Measurements from ENCODE around the gene CASR. TPM values are rescaled to one million over a fixed set of nuclear protein-coding genes. Genes with fewer than 3 reads are reported as not detected.
"Not testable (repeated sequence)": the region's sequence is repeated elsewhere in the genome, so short reads cannot be mapped to it uniquely, and the experiment has no call there.

CASR gene
- total RNA-seq, result 0.20 TPM
- long read RNA-seq, result 0 reads

GRCh38 chr3:122183521-122183892 lies at the start of gene CASR:
TSS of gene CASR (plus strand) at chr3:122183668. CDS start at chr3:122254190, 70,522 bp downstream.
- intact Hi-C loops (cut with DNase I), result no loop called here
- ATAC-seq (peak; percentile 60), DNase-seq (peak; percentile 70)
- Histone ChIP-seq H3K4me1 (peaks cover 11% of the 10 kb centered on the region), H3K27me3 (peaks cover 24% of the 10 kb centered on the region), H3K9me3 (no peaks in the 10 kb centered on the region), H3K36me3 (no peaks in the 10 kb centered on the region), H3K27ac (no peak within 1 kb of the TSS), H3K4me3 (peak within 1 kb of the TSS; percentile 27)
- TF ChIP-seq CTCF (IDR thresholded peaks at IDR 0.05), result no peak

- Histone ChIP-seq H3K27ac (no peak overlapping the region), H3K4me1 (no peaks in the 10 kb centered on the region), H3K4me3 (no peak overlapping the region), H3K9me3 (no peaks in the 10 kb centered on the region), H3K36me3 (no peaks in the 10 kb centered on the region), H3K27me3 (no peaks in the 10 kb centered on the region)
- no peak for TF ChIP-seq CTCF (IDR thresholded peaks at IDR 0.05)
- intact Hi-C loops (cut with DNase I), result no loop called here
- no peak for DNase-seq
- ATAC-seq, result no peak
Observed at GRCh38 chr3:122146466-122146865, 37.0 kb upstream of the CASR start.

GRCh38 chr3:122148941-122149627 lies 34.4 kb upstream of the CASR start:
- H3K27me3 ChIP-seq, result no peaks in the 10 kb centered on the region
- no peak for DNase-seq
- no peak for ATAC-seq
- no peaks in the 10 kb centered on the region for H3K4me1 ChIP-seq
- H3K4me3 ChIP-seq, result no peak overlapping the region
- intact Hi-C loops (cut with DNase I), result no loop called here
- TF ChIP-seq CTCF (IDR thresholded peaks at IDR 0.05), result no peak
- no peaks in the 10 kb centered on the region for H3K9me3 ChIP-seq
- H3K27ac ChIP-seq, result no peak overlapping the region
- H3K36me3 ChIP-seq, result no peaks in the 10 kb centered on the region

GRCh38 chr3:122151480-122151879 lies 32.0 kb upstream of the CASR start:
- H3K4me3 ChIP-seq, result no peak overlapping the region
- TF ChIP-seq CTCF (IDR thresholded peaks at IDR 0.05), result no peak
- H3K9me3 ChIP-seq, result peaks cover 9% of the 10 kb centered on the region
- no peaks in the 10 kb centered on the region for H3K27me3 ChIP-seq
- H3K27ac ChIP-seq, result no peak overlapping the region
- ATAC-seq, result no peak
- no peaks in the 10 kb centered on the region for H3K4me1 ChIP-seq
- intact Hi-C loops (cut with DNase I), result no loop called here
- H3K36me3 ChIP-seq, result no peaks in the 10 kb centered on the region
- DNase-seq, result no peak

- intact Hi-C loops (cut with DNase I); H3K36me3 ChIP-seq; DNase-seq; H3K4me1 ChIP-seq; H3K9me3 ChIP-seq; H3K27me3 ChIP-seq; ATAC-seq; H3K4me3 ChIP-seq; H3K27ac ChIP-seq: not testable (repeated sequence)
Observed at GRCh38 chr3:122164983-122165382, 18.5 kb upstream of the CASR start.

- ATAC-seq, result peak; percentile 50
- intact Hi-C loops (cut with DNase I), result no loop called here
- no peaks in the 10 kb centered on the region for H3K36me3 ChIP-seq
Observed at GRCh38 chr3:122167630-122168029, 15.8 kb upstream of the CASR start.

More at GRCh38 chr3:122167630-122168029, 15.8 kb upstream of the CASR start:
- Histone ChIP-seq H3K4me3 (no peak overlapping the region), H3K4me1 (no peaks in the 10 kb centered on the region), H3K27ac (no peak overlapping the region), H3K9me3 (no peaks in the 10 kb centered on the region), H3K27me3 (no peaks in the 10 kb centered on the region)
- no peak for DNase-seq
- TF ChIP-seq CTCF (IDR thresholded peaks at IDR 0.05), result no peak
